HG03342 (cell line): Measurements from ENCODE around the gene PRKAR1B.
"Not testable (repeated sequence)": the region's sequence is repeated elsewhere in the genome, so short reads cannot be mapped to it uniquely, and the experiment has no call there.

Experiments used
- ATAC-seq: cut with Tn5 transposase; IDR thresholded peaks from one replicate; pipeline ENCODE4 v1.9.1; 2021; ENCODE audit warnings: mild to moderate bottlenecking, moderate library complexity; ENCODE audit not compliant: unreplicated experiment

Gene PRKAR1B

DNA sequence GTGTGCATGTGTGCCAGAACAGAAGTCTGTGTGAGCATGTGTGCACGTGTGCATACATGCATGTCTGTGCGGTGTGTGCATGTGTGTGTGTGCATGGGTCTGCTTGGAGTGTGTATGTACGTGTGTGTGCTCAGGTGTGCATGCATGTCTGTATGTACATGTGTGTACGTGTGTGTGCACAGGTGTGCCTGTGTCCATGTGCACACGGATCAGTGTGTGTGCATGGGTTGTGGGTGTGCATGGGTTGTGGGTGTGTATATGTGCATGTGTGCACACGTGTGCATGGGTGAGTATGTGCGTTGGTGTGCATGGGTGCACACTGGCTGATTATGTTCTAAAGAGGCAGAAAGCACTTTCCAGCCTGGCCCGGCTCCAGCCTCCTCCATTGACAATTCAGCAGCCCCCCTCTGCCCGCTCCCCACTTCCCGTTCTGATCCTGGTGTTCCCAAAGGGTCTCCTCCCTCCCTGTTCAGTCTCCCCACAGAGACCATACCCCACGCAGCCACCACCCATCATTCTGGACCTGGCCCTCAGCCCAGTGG is 163.4 kb downstream of the PRKAR1B start:
- no peak for ATAC-seq

DNA sequence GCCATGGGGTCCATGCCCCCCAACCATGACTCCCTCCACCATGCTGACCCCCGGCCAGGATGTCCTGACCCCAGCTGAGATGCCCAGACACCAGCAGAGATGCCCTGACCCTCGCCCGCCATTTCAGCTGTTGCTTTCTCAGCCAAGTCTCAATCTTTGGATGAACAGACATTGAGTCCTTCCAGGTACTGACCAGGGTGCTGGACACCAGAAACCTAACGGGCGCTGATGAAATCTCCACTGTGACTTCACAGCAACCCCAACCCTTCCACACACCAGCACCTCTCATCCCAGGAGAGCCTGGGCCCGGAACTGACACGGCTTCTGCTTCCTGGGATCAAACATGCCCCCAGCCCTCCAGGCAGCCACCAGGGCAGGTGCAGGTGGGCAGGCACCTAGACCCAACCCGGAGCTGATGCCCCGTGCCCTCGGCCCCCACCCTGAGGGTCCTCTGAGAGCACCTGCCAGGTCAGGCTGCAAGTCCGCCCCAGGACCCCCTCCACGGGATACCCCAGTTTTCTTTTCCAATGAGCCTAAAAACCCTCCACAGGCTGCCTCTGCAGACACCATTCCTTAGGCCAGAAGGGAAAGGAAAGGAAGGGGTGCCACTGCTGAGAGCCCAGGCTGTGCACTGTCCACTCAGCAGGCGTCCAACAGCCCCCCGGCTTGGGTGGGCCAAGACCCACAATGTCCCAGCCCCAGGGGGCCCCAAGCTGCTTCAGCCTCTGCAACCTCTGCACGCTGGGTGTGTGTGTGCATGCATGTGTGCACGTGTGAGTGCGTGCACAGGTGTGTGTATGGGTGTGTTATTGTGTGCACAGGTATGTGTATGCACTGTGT is 164.1 kb downstream of the PRKAR1B start:
- no peak for ATAC-seq

DNA sequence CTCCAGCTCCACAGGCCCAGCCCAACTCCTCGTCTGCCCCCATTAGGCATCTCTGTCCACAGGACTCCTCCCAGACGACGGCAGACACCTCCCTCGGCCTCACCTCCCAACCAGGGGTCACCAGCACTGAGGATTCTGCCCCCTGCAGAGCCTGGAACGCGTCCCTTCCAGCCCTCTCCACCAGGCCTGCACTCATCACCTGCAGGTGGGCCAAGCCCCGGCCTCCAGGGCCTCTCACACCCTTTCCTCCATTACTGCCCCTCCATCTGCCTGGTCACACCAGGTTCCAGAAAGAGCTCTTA is 164.8 kb downstream of the PRKAR1B start:
- no peak for ATAC-seq

DNA sequence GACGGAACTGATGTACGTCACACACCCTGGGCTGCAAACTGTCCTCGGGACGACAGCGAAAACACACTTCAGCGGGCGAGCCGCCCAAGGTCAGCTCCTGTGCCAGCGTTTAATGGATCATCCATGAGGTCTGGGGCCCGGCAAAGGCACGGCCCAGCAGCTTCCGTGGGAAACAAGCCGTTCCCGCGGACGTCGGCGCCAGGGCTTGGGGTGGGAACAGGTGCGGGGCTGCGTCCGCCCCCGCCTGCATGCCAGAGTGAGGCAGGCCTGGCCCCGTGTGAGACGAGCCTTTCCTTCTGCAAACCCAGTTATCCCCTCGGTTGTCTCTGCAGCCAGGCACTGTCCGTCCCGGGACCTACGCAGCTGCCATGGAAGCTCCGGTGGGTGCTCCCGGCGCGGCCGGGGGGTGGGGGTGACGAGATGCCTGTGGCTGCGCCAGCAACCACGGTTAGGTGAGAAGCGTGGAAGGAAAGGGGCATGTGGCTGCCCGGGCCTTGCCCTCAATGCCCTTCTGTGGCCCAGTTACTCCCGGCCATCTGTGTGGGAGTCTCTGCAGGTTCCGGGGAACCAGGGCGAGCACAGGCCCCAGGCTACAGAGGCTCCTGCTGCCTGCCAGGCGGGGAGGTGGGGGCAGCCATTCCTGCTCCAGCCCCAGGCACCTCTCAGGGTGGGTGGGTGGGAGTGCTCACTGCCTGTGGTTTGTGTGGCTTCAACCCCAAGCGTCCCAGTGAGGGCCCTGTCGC is 165.3 kb downstream of the PRKAR1B start:
- no peak for ATAC-seq

GRCh38 chr7:560966-561630 is 166.0 kb downstream of the PRKAR1B start:
- no peak for ATAC-seq

GRCh38 chr7:559396-559705 is 167.7 kb downstream of the PRKAR1B start:
- ATAC-seq: no peak

DNA sequence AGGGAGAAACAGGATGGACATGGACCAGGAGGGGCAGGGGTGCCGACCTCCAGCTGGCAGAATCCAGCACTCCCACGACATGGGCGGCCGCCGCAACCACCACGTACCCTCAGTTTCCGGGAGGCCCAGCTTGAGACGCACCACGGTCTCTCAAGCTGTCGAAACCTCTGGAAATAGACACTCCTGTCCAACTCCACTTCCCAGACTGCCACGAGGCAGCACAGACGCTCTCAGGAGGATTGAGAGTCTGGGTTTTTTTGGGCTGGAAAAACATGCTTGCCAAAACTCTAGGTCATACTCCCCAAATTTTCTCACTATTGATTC is 169.6 kb downstream of the PRKAR1B start:
- no peak for ATAC-seq

GRCh38 chr7:556837-557557 is 170.1 kb downstream of the PRKAR1B start:
- ATAC-seq: no peak

DNA sequence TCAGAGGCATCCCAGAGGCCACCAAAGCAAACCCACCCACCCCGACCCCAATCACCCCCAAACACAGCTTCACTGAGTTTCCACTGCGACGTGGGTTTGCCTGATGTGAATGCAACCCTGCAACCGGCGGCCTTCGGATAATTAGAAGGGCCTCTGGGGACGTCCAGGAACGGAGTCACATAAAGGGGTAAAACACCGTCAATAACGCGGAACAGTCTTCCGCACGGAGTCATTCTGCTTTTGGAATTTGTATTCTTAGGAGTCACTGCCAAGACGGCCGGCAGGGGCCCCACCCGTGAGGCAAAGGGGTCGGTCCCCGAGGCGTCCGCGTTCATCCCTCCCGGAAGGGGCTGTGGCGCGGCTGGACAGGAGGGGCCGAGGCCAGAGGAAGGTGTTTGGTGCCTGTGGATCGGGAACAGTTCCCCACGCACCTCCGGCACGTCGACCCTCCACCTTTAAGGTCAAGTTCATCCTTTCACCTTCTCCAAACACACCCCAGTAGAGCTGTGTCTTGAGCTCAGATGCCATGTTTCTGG is 170.7 kb downstream of the PRKAR1B start:
- no peak for ATAC-seq

GRCh38 chr7:555551-556160 is 171.4 kb downstream of the PRKAR1B start:
- ATAC-seq: no peak

DNA sequence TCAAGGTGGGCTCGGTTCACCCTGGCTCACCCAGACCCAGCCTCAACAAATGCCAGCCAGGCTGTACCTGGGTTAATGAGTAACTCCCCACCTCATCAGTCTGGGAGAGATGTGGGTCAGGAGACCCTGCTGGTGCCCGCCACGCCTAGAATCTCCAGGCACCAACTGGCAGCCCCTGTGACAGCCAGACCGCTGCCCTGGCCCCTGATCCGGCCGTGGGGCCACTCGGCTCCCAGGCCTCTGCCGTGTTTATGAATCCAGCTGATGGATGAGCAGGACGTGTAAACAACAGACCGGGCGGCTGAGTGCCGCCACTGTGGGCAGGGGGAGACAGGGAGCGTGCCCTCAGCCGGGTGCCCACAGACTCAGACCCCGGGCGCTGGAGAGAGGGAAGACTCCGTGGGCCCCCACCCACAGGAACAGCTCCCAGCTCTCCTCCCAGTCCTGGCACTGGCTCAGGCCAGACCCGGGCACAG is 173.4 kb downstream of the PRKAR1B start:
- no peak for ATAC-seq

GRCh38 chr7:552868-553635 is 174.0 kb downstream of the PRKAR1B start:
- ATAC-seq: no peak

GRCh38 chr7:552151-552867 is 174.8 kb downstream of the PRKAR1B start:
- not testable (repeated sequence) for ATAC-seq

DNA sequence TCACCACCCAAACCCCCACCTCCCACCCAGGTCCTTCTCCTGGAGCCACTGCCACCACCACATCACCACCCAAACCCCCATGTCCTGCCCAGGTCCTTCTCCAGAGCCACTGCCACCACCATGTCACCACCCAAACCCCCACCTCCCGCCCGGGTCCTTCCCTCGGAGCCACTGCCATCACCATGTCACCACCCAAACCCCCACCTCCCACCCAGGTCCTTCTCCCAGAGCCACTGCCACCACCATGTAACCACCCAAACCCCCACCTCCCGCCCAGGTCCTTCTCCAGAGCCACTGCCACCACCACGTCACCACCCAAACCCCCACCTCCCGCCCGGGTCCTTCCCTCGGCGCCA is 175.5 kb downstream of the PRKAR1B start:
- not testable (repeated sequence) for ATAC-seq

DNA sequence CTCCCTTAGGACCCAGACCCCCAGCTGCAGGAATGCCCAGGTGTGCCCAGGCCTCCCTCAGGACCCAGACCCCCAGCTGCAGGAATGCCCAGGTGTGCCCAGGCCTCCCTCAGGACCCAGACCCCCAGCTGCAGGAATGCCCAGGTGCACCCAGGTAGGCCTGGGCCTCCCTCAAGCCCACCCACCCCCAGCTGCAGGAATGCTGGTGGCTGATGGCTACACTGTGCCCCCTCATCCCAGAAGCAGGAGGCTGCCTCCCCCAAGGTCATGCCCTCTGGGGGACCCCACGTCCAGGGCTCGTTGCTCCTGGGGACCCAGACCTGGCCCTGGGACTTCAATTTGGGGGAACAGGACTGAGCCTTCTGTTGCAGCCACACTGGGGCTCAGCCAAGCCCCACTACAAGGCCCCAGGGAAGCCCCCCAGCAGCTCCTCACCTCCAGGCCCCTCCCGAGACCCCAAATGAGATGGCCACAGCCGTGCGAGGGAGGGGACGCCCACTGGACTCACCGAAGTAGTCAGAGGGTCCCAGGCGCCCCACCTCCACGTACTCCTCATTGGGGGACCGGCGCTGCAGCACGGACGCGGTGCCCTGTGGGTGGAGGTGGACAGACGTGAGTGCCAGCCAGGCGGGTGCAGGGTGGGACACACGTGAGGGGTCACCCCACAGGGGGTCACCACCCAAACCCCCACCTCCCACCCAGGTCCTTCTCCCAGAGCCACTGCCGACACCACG is 176.0 kb downstream of the PRKAR1B start:
- no peak for ATAC-seq

DNA sequence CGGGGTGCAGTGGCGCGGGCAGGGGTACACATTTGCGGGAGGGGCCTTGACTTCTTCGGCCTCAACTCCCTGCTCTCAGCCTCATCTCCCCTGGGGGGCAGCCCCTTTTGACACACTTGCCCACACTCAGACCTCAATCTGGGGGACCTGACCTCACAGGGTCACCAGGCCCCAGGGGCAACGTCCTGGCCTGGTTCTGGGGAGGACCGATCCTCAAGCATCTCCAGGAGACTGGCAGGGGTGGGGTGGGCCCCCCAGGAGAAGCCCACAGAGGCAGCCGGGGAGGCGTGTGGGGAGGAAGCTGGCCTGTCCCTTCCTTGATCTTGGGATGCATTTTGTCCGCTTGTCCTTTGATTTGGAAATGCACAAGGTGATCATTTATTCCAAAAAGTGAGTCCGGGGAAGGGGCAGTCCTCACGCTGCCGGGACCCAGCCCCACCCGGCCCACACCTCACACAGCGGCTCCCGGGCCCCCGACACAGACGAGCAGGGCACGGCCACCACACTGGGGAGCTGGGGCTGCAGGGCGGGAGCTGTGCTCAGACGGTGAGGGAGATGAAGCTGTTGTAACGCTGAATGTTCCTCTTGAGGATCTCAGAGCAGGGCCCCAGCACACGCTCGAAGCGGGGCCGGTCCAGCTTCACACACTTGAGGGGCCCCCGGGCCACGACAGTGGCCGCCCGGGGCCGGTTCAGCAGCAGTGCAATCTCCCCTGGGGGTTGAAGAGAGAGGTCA is 177.0 kb downstream of the PRKAR1B start:
- no peak for ATAC-seq

DNA sequence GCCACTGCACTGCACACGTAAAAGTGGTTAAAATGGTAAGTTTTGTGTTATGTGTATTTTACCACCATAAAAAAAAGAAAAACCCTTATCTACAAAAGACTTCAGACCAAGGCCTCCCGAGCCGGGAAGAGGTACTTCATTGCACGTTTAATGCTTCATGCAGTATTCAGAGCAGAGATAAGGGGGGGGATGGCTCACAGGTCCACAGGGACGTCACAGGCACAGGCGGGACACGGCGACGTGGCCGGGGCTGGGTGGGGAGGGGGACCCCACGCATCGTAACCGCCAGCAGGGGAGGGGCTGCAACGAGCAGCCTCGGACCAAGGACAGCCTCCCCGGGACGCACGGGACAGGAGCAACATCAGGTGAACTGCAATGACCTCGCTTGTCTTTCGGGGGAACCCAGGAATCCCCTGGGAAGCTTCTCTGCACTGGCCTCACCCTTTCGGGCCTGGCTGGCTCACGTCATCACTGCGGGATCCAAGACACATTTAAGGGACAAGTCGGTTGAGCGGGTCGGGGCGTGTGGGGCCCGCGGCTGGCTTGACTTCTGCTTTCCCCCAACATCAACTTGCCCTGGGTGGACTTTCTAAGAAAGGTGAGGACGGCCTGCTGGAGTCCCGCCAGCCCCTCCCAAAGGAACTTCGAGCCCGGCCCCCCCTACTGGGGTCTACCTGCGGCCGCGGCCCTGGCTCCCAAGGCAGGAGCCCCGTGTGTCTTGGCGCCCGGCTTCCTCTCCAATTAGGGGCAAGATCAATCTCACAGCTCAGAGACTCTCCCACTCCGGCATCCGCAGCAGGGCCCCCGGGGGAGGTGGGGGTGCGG is 177.8 kb downstream of the PRKAR1B start:
- no peak for ATAC-seq
